GOT3 (cell line): ENCODE measurements around the gene MYOCD.

Experiments used
- DNase-seq: peaks from one replicate; lab custom pipeline; 2025; ENCODE audit warnings: mixed read lengths; lab: John Stamatoyannopoulos, UW

Gene MYOCD

DNA sequence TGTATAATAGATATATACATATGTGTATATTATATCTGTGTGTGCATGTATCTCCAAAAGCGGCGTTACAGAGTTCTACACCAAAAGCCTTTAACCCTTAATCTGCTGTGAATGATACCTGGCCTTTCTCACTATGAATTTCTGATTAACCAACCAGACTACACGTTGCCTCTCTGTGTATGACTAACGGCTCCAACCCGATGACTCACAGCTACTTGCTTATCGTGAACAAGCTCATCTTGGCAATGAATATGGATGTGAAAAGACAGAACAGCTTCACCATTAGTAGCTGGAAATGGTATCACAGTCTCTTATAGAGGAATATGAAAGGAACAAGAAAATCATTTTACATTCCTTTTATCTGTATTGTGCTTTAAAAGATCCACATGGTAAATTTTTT lies 99.9 kb downstream of the MYOCD start:
- DNase-seq: no peak

GRCh38 chr17:12768255-12768654 lies 102.6 kb downstream of the MYOCD start:
- DNase-seq: no peak

GRCh38 chr17:12769981-12770380 lies 104.3 kb downstream of the MYOCD start:
- DNase-seq: no peak

DNA sequence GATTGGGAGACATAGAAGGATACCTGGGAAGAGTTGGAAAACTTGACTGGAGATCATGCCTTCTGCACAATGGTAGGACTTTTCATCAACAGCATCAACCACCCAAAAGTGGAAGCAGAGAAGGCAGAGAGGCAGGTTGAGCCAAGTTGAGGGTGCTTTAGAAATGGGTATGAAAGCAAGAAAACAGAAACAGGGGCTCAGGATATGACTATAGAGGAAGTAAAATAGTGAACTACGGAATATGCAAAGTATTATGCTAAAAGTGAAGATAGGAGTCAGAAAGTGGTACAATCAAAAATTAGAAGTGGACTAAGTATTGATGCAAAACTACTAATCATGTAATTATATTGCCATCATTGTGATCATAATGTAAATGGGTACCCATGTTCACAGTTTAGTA lies 107.5 kb downstream of the MYOCD start:
- no peak for DNase-seq

- no peak for DNase-seq
These were observed 123.4 kb downstream of the MYOCD start for GRCh38 chr17:12789075-12789480.

GRCh38 chr17:12789481-12790248 lies 124.0 kb downstream of the MYOCD start, which contains the start of gene ARHGAP44:
Gene ARHGAP44 (plus strand): TSS chr17:12789498. CDS start chr17:12789839, 341 bp downstream.
- DNase-seq: peak; percentile 24

DNA sequence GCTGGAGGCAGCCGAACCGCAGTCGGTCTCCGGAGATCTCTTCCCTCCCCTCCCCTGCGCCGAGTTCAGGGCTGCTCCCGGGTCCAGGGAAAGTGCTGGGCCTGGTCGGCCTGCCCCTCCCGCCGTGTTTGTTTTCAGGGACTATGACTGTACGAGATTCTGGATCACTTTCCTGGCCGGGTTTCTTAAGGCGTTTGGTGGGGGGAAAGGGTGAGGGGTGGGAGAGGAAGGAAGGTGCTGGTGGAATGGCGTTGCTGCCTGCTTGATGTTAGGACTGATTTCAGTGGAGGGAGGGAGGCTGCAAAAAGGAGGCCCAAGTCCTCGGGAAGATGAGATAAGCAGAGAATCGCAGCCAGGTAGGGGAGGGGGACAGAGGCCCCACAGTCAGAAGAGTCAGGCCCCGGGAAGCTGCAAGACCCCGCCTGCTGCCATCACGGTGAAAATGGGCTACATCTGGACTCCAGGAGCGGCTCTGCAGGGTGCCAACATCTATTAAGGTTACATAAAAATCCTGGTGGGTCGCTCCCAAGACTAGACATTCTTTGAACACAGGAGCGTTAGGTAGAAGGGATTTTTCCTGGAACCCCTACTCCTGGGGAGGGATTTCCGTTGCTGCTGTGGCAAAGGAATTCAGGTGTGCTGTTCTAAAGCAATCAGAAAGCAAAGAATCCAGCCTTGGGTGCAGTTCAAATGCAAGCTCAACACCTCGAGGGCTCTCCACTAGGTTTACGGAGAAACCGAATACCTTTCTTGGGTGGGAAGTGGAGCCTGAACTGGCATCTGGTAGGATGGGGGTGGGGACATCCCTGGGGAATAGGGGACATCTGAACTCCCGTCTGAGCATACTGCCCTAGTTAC lies 124.8 kb downstream of the MYOCD start:
- no peak for DNase-seq

GRCh38 chr17:12794919-12795532 lies 129.3 kb downstream of the MYOCD start:
- DNase-seq: no peak

DNA sequence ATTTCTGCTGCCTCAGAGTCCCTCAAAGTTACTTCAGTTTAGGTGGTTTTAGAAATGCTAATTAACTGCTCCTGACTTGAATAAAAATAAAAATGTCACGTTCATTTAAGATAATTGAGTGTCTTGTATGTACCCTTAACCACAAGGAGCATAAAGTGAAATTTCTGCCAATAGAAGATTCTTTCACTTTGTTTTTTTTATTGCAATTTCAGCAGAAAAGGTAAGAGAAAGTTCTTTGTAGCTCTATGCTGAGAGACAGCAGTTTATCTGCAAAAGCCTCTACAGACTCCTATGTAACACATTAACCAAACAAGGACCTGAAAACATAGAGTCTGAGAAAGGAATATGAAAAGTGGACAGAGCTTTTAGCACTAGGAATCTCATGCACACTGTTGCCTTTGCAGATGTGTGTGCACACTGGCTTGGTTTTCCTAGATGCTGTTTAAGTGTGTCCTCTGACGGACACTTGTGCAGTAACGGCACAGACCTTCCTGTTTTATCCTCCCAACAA lies 135.2 kb downstream of the MYOCD start:
- DNase-seq: no peak

DNA sequence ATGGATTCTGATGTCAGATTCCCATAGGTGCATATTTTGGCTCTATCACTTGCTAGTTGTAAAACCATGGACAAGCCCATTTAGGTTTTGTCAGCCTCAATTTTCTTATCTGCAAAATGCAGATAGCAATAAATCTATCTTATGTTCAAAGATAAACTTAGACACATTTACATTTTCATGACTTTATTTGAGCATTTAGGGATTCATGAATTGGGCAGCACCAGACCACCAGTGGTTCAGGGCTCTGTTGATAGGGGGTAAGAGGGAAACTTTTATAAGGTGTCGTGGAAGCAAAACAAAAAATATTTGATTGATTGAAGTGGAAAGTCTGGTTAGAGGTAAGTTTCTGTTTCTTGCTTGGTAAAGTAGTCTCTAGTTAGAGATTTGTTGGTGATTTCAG lies 140.9 kb downstream of the MYOCD start:
- DNase-seq: no peak

DNA sequence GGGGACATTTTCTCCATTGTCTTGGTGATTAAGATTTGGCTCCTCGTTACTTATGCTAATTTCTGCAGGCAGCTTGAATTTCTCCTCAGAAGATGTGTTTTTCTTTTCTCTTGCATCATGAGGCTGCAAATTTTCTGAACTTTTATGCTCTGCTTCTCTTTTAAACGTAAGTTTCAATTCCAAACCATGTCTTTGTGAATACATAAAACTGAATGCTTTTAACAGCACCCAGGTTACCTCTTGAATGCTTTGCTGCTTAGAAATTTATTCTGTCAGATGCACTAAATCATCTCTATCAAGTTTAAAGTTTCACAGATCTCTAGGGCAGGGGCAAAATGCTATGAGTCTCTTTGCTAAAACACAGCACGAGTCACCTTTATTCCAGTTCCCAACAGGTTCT lies 143.0 kb downstream of the MYOCD start:
- no peak for DNase-seq

GRCh38 chr17:12812877-12813276 lies 147.2 kb downstream of the MYOCD start:
- DNase-seq: no peak

DNA sequence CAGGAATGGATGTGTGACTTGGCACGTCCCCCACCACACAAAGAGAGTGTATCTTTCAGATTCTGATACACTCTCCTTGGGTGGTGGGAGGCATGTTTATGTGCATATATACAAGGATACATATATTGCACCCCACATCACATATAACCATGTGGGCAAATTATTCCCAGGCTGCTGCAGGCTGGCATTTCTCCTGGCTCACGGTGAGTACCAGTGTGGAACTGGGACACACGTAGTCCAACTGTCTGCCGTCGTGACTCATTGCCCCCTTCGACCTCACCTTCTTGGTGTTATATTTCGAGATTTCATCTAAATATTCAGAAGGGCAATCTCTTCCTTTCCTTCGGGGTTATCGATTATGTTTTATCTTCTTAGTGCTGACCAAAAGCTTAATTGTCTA lies 148.0 kb downstream of the MYOCD start:
- no peak for DNase-seq

GRCh38 chr17:12814718-12815117 lies 149.0 kb downstream of the MYOCD start:
- no peak for DNase-seq

DNA sequence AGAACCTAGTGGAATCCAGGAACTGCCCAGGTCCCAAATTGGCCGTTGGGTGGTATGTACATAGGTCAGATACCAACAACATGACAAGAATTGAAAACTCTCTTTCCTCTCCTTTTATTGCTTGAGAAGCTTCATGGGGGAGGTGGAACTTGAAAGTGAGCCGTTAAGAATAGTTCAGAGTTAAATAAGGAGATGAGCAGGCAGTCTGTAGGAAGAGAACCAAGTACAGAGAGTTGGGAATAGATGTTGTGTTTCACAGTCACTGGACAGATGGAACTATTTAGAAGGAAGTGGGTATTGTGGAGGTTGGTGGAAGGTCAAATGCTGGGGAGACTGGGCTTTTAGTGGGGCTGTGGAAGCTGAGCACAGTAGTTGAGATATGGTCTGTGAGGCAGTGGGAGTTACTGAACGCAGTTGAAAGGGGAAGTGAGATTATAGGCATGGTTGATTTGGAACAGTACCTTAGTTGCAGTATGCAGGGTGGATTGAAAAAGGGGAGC lies 150.0 kb downstream of the MYOCD start:
- no peak for DNase-seq
